T-helper 2 cell treated with Interferon-gamma antibody and Interleukin-4, amounts not matched to agents 5 μg/mL and 100 μg/mL, for 36 hours (primary cell): Measurements from ENCODE around the gene CACNA1I.

Experiments used
- DNase-seq: peaks from one replicate; pipeline ENCODE4 v3.0.0; 2021; ENCODE audit warnings: low spot score
- H3K27ac Mint-ChIP-seq: one replicate; pipeline ENCODE4 v1.8.0; 2021; ENCODE audit warnings: mild to moderate bottlenecking, mixed read lengths
- H3K27me3 Mint-ChIP-seq: one replicate; pipeline ENCODE4 v1.8.0; 2021; ENCODE audit warnings: low read depth, mixed read lengths
- H3K36me3 Mint-ChIP-seq: one replicate; pipeline ENCODE4 v1.8.0; 2021; ENCODE audit warnings: low read depth, mixed read lengths
- H3K4me1 Mint-ChIP-seq: one replicate; pipeline ENCODE4 v1.8.0; 2021; ENCODE audit warnings: low read depth, mixed read lengths
- H3K4me3 Mint-ChIP-seq: one replicate; pipeline ENCODE4 v1.8.0; 2022; ENCODE audit warnings: mild to moderate bottlenecking, moderate library complexity, mixed read lengths
- H3K9me3 Mint-ChIP-seq: one replicate; pipeline ENCODE4 v1.8.0; 2021; ENCODE audit warnings: mixed read lengths

Gene CACNA1I

DNA sequence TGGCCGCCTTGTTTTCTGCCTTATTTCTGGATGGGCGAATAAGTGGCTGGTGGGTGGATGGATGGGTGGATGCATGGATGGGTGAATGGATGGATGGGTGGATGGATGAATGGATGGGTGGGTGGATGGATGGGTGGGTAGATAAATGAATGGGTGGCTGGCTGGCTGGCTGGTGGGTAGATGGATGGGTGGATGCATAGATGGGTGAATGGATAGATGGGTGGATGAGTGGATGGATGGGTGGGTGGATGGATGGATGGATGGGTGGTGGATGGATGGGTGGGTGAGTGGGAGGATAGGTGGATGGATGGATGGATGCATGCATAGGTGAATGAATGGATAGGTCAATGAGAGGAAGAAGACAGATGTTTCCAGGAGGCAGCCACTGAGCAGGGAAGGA is 98.9 kb downstream of the CACNA1I start:
- Mint-ChIP-seq H3K27me3 (peaks cover 9% of the 10 kb centered on the region), H3K36me3 (peaks cover 38% of the 10 kb centered on the region), H3K27ac (no peak overlapping the region), H3K4me3 (no peak overlapping the region), H3K9me3 (peaks cover 24% of the 10 kb centered on the region), H3K4me1 (peaks cover 2% of the 10 kb centered on the region)
- DNase-seq = no peak

DNA sequence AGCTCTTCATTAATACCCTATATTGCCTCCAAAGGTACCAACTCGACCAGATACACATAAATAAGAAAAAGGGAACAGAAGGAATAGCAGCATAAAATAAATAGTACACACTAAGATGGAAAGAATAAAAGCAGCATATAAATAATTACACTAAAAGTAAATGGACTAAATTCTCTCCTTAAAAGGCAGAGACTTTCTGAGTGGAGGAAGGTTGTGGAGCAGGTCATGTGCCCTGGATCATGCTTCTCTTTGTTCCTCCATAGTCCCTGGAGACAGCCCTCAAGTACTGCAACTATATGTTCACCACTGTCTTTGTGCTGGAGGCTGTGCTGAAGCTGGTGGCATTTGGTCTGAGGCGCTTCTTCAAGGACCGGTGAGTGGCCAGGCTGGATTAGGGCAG is 101.4 kb downstream of the CACNA1I start:
- DNase-seq = no peak
- Mint-ChIP-seq H3K4me3 (no peak overlapping the region), H3K27ac (no peak overlapping the region), H3K4me1 (peaks cover 2% of the 10 kb centered on the region), H3K27me3 (peaks cover 9% of the 10 kb centered on the region), H3K9me3 (peaks cover 24% of the 10 kb centered on the region), H3K36me3 (peaks cover 32% of the 10 kb centered on the region)

DNA sequence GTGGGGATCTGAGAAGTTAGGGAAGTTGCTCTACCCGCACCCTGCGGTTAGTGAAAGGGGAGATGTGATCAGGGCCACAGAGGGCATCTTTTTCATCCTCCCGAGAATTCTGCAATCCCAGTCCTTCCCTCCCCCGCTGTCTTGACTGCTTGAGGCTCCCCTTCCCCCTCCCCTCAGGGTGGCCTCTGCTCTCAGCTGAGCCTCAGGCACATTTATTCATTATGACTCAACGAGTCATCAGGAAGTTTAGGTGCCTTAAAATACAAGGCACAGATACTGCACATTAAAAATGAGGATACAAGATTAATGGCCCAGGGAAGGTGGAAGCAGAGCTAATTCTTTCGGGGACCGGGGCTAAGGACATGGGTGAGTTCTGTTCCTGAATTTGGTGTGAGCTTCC is 104.0 kb downstream of the CACNA1I start:
- no peaks in the 10 kb centered on the region for H3K4me1 Mint-ChIP-seq
- H3K4me3 Mint-ChIP-seq = no peak overlapping the region
- no peak overlapping the region for H3K27ac Mint-ChIP-seq
- peaks cover 24% of the 10 kb centered on the region for H3K9me3 Mint-ChIP-seq
- H3K27me3 Mint-ChIP-seq = peaks cover 4% of the 10 kb centered on the region
- H3K36me3 Mint-ChIP-seq = peaks cover 30% of the 10 kb centered on the region
- no peak for DNase-seq

DNA sequence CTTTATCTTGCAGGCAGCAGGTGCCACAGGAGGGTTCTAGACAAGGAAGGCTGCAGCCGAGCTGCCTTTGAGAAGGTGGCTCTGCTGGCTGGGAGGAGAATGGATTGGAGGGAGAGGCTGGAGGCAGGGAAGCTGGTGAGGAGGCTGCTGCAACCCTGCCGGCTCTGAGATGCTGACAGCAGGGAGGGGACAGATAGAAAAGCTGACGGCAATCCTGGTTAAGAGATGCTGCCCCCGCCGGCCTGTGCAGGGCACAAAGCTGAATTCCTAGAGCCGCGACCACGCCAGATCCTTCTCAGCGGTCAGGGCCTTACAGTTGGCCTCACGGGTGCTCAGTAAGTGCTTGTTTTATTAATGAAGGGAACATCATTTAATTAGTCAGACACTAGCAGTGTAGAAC is 105.4 kb downstream of the CACNA1I start:
- Mint-ChIP-seq H3K36me3 (peaks cover 24% of the 10 kb centered on the region), H3K9me3 (peaks cover 18% of the 10 kb centered on the region), H3K27ac (no peak overlapping the region), H3K27me3 (peaks cover 4% of the 10 kb centered on the region), H3K4me3 (no peak overlapping the region), H3K4me1 (no peaks in the 10 kb centered on the region)
- DNase-seq = no peak

DNA sequence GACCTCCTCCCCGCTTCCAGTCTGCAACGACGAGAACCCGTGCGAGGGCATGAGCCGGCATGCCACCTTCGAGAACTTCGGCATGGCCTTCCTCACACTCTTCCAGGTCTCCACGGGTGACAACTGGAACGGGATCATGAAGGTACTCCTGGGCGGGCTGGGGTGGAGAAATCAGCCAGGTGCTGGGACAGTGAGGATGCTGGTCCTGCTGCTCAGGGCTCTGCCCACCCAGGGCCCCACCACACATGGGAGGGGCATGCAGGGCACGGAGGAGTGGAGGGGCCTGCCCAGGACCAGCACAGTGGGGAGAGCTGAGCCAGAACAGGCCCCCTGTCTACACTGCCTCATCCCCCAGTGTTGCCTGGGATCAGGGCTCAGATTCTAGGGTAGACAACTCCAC is 107.4 kb downstream of the CACNA1I start:
- no peaks in the 10 kb centered on the region for H3K4me1 Mint-ChIP-seq
- H3K27ac Mint-ChIP-seq = no peak overlapping the region
- no peak overlapping the region for H3K4me3 Mint-ChIP-seq
- H3K9me3 Mint-ChIP-seq = no peaks in the 10 kb centered on the region
- no peak for DNase-seq
- peaks cover 8% of the 10 kb centered on the region for H3K36me3 Mint-ChIP-seq
- H3K27me3 Mint-ChIP-seq = peaks cover 7% of the 10 kb centered on the region

DNA sequence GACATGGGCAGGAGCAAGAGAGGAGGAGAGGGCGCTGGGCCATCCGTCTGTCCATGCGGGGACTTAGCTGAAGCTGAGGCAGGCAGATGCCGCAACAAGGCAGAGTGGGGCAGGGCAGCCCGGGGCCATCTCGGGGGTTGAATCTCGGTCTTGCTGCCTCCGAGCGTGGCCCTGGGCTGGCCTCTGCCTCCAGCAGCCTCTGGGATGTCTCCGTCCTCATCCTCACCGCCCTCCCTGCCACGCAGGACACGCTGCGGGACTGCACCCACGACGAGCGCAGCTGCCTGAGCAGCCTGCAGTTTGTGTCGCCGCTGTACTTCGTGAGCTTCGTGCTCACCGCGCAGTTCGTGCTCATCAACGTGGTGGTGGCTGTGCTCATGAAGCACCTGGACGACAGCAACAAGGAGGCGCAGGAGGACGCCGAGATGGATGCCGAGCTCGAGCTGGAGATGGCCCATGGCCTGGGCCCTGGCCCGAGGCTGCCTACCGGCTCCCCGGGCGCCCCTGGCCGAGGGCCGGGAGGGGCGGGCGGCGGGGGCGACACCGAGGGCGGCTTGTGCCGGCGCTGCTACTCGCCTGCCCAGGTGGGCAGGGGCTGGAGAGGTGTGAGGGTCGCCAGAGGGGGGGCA is 108.4 kb downstream of the CACNA1I start:
- no peaks in the 10 kb centered on the region for H3K4me1 Mint-ChIP-seq
- no peaks in the 10 kb centered on the region for H3K36me3 Mint-ChIP-seq
- H3K27ac Mint-ChIP-seq = no peak overlapping the region
- no peak for DNase-seq
- H3K4me3 Mint-ChIP-seq = no peak overlapping the region
- peaks cover 7% of the 10 kb centered on the region for H3K27me3 Mint-ChIP-seq
- no peaks in the 10 kb centered on the region for H3K9me3 Mint-ChIP-seq

DNA sequence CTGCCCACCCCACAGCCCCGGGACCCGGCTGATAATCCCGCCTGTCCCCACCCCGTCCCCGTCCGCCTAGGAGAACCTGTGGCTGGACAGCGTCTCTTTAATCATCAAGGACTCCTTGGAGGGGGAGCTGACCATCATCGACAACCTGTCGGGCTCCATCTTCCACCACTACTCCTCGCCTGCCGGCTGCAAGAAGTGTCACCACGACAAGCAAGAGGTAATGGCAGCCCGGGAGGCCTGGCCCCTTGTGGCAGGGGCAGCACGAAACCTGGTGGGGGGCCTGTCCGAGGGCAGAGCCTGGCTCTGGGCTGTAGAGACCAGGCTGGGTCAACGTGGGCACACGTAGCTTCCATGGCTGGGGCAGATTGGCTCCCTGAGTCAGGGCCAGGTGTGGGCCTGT is 109.1 kb downstream of the CACNA1I start:
- peaks cover 12% of the 10 kb centered on the region for H3K27me3 Mint-ChIP-seq

DNA sequence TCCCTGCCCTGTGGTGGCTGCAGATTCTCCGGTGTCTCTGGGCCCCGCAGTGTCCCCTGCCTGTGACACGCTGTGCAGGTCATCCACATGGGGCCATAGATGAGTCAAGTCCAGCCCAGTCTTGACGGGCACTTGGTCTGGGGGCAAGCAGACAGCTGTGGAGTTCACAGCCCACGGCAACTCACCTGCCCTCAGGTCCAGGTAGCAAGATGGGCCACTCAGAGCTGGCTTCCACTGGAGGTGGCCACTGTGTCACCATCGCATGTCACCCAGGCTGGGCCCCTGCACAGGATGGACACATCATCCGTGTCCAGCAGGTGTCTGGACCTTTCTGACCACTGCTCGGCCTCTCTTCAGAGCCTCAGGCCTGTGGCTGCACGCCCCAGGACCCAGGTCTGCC is 109.9 kb downstream of the CACNA1I start:
- Mint-ChIP-seq H3K9me3 (no peaks in the 10 kb centered on the region), H3K27me3 (peaks cover 15% of the 10 kb centered on the region), H3K4me3 (no peak overlapping the region), H3K36me3 (peaks cover 6% of the 10 kb centered on the region), H3K27ac (no peak overlapping the region), H3K4me1 (no peaks in the 10 kb centered on the region)
- DNase-seq = no peak

More for the DNA sequence above, 109.1 kb downstream of the CACNA1I start:
- Mint-ChIP-seq H3K4me3 (no peak overlapping the region), H3K4me1 (no peaks in the 10 kb centered on the region), H3K27ac (no peak overlapping the region), H3K36me3 (peaks cover 2% of the 10 kb centered on the region), H3K9me3 (no peaks in the 10 kb centered on the region)
- no peak for DNase-seq

DNA sequence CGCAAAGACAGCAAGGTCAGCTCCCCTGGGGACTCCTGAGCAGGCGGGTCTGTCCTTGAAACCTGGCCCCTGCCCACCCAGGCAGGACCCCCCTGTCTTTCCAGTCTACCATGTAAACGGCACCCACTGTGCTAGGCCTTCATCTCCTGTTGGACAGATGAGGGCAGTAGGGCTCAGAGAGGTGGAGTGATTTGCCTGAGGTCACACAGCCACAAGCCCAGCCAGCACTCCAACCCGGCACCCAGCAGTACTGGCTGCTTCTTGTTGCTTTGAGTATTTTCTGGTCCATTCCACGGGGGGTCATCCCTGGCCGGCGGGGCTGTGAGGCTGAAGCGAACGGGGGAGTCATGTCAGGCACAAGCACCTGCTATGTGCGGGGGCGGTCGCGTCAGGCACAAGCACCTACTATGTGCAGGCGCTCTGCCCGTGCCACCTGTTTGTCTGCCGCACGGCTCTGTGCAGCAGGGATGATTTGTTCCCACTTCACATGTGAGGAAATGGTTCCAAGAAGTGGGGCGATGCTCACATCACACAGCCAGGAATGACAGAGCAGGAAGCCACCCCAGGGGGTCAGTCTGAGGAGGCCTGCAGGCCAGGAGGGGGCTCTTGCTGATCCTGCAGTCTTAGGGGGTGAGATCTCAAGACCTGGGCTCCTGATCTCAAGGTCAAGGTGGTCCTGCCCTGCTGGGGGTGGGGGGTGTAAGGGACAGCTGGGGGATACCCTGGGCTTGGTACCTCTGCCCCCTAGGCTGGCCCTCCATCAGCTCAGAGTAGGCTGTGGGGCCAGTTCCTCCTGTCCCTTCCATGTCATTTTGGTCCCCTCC is 110.7 kb downstream of the CACNA1I start:
- no peak overlapping the region for H3K4me3 Mint-ChIP-seq
- peaks cover 12% of the 10 kb centered on the region for H3K27me3 Mint-ChIP-seq
- H3K4me1 Mint-ChIP-seq = no peaks in the 10 kb centered on the region
- H3K9me3 Mint-ChIP-seq = no peaks in the 10 kb centered on the region
- H3K27ac Mint-ChIP-seq = no peak overlapping the region
- DNase-seq = no peak
- H3K36me3 Mint-ChIP-seq = peaks cover 6% of the 10 kb centered on the region

DNA sequence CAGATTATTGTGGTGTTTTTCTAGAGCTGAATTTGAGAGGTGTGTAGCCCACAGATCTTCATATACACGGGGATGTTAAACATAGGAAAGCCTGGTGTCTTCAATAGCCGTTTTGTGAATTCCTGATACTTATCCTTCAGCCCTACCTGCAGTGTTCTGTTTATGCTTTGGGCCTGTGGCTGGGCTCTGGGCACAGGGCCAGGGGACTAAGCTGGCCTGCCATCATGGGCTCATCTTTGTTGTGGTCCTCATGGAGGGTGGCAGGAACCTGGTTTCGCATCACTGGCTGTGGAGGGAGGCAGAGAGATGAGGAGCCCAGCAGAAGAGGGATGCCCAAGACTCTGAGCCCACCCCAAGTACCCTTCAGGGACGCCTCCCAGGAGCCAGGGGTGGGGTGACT is 112.4 kb downstream of the CACNA1I start:
- Mint-ChIP-seq H3K27ac (no peak overlapping the region), H3K4me3 (no peak overlapping the region), H3K4me1 (no peaks in the 10 kb centered on the region), H3K27me3 (peaks cover 23% of the 10 kb centered on the region), H3K36me3 (peaks cover 6% of the 10 kb centered on the region), H3K9me3 (no peaks in the 10 kb centered on the region)
- no peak for DNase-seq

DNA sequence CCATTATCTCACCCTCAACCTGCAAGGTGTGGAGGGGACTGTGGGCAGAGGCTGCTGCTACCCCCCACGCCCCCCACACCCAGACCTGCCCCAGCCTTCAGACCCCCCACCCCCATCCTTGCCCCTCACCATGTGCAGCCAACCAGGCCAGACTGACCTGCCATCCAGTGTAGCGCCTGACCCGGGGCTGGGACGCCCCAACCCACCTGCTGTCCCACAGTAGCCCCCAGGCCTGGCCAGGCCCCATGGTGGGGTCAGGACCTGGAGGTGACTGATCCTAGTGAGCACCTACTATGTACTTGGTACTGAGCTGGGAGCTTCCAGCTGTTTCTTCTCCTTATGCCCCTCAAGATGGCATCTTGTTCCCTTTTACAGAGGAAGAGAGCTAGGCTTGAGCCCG is 113.1 kb downstream of the CACNA1I start:
- Mint-ChIP-seq H3K9me3 (no peaks in the 10 kb centered on the region), H3K27me3 (peaks cover 28% of the 10 kb centered on the region), H3K4me3 (no peak overlapping the region), H3K36me3 (peaks cover 6% of the 10 kb centered on the region), H3K4me1 (no peaks in the 10 kb centered on the region), H3K27ac (no peak overlapping the region)
- no peak for DNase-seq

DNA sequence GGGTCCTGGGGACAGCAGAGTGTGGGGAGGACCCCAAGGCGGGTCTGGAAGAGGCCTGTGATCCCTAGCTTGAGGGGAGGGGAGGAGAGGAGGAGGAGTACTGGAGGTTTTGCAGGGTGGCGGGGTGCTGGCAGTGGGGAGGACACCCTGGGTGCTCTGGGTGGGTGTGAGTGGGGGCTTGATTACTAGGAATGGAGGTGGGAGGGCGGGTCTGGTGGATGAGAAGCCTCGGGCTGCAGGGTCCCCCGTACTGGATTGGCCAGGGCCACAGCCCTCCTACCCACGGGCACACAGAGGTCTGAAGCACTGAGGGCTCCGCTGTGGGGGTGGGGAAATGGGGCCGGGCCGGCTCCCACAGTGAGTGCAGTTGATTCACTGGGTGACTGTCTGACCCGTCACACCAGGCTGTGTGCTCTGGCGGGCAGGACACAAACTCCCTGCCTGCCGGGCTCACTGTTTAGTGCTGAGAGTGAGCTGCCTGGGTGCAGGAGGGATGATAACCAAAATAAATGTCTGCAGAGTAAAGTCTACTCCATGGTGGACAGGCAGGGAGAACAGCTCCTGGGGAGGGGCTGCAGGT is 114.2 kb downstream of the CACNA1I start:
- Mint-ChIP-seq H3K4me3 (no peak overlapping the region), H3K27ac (no peak overlapping the region), H3K9me3 (no peaks in the 10 kb centered on the region), H3K27me3 (peaks cover 37% of the 10 kb centered on the region), H3K4me1 (no peaks in the 10 kb centered on the region), H3K36me3 (peaks cover 6% of the 10 kb centered on the region)
- DNase-seq = no peak

DNA sequence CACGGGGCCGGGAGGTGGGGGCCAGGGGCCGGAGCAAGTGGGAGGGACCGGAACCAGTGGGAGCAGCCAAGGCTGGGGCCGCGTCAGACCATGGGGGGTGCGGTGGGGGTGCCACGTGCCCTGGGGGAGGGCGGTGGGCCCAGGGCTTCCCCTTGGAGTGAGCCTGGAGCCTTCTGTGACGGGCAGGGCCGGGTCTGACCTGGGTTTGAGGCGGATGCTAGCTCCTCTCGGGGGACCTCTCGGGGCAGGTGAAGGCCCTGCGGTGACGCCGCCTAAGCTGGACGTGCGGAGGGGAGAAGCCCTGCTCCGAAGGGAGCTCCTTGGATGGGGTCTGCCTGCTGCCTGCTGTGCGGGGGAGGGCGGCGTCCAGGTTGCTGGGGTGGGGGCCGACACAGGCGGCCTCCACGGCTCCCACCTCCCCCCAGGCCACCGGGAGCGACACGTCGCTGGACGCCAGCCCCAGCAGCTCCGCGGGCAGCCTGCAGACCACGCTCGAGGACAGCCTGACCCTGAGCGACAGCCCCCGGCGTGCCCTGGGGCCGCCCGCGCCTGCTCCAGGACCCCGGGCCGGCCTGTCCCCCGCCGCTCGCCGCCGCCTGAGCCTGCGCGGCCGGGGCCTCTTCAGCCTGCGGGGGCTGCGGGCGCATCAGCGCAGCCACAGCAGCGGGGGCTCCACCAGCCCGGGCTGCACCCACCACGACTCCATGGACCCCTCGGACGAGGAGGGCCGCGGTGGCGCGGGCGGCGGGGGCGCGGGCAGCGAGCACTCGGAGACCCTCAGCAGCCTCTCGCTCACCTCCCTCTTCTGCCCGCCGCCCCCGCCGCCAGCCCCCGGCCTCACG is 115.0 kb downstream of the CACNA1I start:
- no peak overlapping the region for H3K4me3 Mint-ChIP-seq
- H3K4me1 Mint-ChIP-seq = no peaks in the 10 kb centered on the region
- no peak for DNase-seq
- no peak overlapping the region for H3K27ac Mint-ChIP-seq
- no peaks in the 10 kb centered on the region for H3K9me3 Mint-ChIP-seq
- H3K27me3 Mint-ChIP-seq = peaks cover 40% of the 10 kb centered on the region
- H3K36me3 Mint-ChIP-seq = peaks cover 6% of the 10 kb centered on the region

DNA sequence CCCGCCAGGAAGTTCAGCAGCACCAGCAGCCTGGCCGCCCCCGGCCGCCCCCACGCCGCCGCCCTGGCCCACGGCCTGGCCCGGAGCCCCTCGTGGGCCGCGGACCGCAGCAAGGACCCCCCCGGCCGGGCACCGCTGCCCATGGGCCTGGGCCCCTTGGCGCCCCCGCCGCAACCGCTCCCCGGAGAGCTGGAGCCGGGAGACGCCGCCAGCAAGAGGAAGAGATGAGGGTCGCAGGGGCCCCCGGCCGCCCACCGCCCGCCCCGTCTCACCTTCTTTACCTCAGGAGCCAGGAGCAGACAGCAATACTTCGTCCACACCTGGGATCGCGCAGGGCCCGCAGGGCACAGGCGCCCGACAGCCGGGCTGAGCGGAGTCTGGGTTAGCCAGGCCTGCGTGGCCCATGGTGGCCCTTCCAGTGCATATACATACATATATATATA is 115.6 kb downstream of the CACNA1I start:
- Mint-ChIP-seq H3K27ac (no peak overlapping the region), H3K4me3 (no peak overlapping the region), H3K36me3 (peaks cover 6% of the 10 kb centered on the region), H3K27me3 (peaks cover 43% of the 10 kb centered on the region), H3K9me3 (no peaks in the 10 kb centered on the region), H3K4me1 (peaks cover 2% of the 10 kb centered on the region)
- no peak for DNase-seq
